HG03039 (cell line): ENCODE results near the gene NFYC.

ENCODE experiments used
- ATAC-seq: cut with Tn5 transposase; IDR thresholded peaks from one replicate; pipeline ENCODE4 v1.9.1; 2021; ENCODE audit warnings: mild to moderate bottlenecking, moderate library complexity; ENCODE audit not compliant: unreplicated experiment

The NFYC gene

DNA sequence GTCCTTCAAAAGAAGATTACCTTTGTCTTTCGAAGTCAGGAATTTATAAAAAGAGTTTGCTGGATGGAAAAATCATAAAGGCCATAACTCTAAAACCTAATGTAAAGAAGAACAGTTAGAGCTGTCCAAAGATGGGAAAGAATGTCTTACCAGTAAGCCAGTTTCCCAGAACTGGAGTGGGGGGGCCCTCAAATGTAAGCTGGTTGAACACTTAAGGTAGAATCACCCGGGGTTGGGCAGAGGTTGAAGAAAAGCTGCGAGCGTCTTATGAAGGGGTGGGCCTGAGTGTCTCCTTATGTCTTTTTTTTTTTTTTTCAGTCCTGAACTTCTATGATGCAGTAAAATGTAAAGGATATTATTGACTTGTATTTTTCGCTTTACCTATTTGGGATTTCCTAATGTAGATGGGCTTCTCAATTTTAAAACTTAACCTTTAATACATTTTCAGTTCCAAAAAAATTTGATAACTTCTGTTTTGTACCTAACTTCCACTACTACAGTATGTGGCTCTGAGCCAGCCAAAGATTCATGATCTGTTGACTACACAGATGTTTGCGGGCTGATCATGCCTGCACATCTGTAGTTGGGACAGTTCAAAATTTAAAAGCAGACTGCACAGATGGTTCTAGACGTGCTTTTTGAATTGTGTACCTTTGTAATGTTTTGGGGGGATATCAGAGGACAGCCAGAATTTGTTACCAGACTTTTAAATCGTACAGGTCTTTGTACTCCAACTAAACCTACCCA, 43.6 kb downstream of the NFYC start:
- ATAC-seq, result no peak

DNA sequence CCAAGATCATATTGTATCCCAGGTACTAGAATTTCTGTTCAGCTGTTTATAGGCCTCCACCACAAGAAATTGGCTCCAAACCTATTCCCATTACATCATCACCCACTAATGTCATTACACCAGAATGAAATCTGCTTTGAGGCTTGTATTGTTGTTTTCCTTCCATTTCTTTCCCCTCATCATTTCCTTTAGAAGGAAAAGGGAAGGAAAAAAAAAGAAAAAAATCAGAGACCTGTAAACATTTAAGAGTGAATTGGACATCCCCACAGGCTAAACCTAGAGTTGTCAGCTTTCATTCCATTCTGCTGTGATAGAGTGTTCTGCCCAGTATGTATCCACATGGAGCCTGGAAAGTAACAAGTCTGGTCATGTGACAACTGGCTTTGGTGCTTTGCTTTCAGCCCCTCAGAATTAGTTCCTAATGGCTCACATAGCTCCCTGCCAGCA, 44.6 kb downstream of the NFYC start:
- ATAC-seq, result no peak

GRCh38 chr1:40738831-40739230, 47.3 kb downstream of the NFYC start:
- no peak for ATAC-seq

- ATAC-seq, result no peak
Measured at GRCh38 chr1:40739455-40740008, 48.0 kb downstream of the NFYC start.

GRCh38 chr1:40740039-40740996, 48.8 kb downstream of the NFYC start:
- no peak for ATAC-seq

DNA sequence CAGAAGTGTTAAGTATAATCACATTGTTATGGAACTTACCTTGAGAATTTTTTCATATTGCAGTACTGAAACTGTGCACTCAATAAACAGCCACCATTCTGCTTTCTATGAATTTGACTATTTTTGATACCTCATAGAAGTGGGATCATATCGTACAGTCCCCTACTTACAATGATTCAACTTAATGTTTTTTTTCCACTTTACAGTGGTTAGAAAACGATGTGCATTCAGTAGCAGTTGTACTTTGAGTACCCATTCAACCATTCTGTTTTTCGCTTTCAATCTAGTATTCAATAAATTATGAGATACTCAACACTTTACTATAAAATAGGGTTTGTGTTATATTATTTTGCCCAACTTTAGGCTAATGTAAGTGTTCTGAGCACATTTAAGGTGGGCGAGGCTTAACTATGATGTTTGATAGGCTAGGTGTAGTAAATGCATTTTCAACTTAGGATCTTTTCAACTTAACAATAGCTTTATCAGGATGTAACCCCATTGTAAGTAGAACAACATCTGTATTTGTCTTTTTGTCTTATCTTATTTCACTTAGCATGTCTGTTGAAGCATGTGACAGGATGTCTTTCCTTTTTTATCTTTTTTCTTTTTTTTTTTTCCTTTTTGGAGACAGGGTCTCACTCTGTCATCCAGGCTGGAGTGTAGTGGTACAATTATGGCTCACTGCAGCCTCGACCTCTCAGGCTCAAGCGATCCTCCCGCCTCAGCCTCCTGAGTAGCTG, 49.7 kb downstream of the NFYC start:
- ATAC-seq, result no peak

DNA sequence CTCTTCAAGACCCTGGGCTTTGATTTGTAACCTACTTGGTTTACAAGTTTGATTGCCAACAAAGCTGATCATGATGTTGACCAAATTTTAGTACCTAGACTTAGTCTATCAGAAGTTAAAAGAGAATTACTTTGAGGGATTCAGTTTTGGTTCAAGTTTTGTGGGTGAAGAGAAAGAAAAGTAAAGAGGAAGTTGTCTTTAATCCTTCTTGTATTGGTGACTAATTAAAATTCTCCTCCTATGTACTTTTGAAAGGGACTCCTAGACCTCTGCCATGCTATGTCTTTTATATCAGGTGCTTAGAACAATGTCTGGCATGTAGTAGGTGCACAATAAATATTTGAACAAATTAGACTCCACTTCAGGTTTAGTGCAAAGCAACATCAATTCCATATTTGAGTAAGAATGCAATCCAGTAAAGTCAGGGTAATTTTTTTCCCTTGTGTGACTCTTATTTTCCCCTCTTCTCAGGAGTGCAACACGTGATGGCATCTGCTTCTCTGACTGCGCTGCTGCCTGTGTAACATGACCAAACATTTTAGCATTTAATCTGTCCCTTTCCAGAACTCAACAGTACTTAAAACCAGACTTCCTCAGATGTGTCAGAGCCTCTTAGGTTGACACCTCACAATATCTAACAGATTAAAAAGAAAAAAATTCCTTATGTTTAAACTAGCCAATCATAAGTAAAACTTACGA, 51.0 kb downstream of the NFYC start:
- ATAC-seq, result no peak

- no peak for ATAC-seq
Measured at GRCh38 chr1:40743452-40743851, 51.9 kb downstream of the NFYC start.

DNA sequence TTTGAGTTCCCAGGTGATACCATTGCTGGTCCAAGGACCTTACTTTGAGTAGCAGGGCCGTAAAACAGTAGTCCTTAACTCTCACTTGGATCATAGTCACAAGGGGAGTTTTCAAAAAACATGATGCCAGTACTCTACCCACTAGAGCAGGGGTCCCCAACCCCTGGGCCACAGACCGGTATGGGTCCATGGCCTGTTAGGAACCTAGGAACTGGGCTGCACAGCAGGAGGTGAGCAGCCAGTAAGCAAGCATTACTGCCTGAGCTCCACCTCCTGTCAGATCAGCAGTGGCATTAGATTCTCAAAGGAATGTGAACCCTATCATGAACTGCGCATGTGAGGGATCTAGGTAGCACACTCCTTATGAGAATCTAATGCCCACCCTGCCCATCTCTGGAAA, 52.4 kb downstream of the NFYC start:
- ATAC-seq, result no peak

DNA sequence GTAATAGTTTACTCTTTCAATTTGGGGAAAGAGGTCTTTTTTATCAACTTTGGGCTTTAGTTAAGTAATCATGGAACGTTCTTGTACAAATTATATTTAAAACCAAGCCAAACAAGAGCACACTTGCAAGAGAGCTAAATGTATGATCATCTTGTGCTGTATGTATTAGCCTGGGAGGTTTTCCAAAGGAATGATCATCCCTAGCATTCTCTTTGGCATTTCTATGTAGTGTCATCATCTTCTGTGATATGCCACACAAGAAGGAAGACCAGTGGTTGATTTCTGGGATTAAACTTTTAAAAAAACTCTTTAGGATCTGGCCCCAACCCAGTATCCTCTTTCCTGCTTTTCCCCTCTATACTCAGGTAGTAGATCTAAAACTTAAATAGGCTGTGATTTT, 53.7 kb downstream of the NFYC start:
- no peak for ATAC-seq

- no peak for ATAC-seq
Measured at GRCh38 chr1:40746344-40747090, 55.0 kb downstream of the NFYC start.

DNA sequence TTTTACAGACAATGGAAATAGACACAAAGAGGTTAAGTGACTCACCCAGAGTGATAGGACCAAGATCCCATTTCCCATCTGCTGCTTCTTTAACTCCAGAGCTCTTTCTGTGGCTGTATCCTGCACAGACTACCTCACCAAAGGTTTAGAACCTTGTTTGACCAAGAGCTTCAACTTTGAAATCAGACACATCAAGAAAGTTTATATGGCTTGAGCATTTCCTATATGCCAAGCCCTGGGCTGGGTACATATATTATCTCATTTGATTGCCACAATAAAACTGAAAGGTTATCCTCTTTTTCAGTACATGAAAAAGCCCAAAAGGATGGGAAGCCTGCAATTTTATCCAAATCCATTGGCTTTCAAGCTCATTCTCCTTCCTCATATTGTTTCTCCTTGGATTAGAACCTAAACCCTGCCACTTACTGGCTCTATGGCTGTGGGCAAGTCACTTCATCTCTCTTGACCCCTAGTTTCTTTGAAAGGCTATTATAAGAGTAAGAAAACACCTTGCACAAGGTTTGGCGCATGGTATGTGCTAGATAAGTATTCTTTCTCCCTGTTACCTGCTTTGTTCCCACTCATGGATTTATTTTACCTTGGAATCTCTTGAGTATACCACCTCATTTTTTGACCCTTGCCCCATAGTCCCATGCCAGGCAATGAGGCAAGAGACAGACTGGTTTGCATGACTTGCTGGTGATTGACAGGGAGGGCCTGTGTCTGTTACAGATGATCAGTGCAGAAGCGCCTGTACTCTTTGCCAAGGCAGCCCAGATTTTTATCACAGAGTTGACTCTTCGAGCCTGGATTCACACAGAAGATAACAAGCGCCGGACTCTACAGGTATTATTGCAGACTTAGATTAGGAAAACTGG, 57.6 kb downstream of the NFYC start:
- no peak for ATAC-seq

DNA sequence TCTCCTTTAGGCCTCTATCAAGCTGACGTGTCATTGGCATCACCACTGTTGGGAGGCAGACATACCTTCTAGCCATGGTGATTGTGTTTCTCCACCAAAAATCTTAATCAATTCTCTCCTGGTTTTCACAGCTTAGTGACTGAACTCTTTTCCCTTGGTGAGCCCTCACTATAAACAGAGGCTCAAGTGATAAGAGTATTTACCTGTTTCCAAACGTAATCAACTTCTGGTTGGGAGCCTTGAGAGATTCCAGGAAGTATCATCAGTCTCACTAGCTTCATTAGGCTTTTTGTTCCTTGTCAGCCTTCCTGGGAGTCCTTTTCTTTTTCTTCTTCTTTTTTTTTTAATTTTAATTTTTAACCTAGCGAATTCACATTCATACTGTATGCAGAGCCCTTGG, 58.3 kb downstream of the NFYC start:
- no peak for ATAC-seq

- ATAC-seq, result no peak
Measured at GRCh38 chr1:40750451-40750908, 59.0 kb downstream of the NFYC start.

- no peak for ATAC-seq
Measured at GRCh38 chr1:40751802-40752201, 60.3 kb downstream of the NFYC start.

DNA sequence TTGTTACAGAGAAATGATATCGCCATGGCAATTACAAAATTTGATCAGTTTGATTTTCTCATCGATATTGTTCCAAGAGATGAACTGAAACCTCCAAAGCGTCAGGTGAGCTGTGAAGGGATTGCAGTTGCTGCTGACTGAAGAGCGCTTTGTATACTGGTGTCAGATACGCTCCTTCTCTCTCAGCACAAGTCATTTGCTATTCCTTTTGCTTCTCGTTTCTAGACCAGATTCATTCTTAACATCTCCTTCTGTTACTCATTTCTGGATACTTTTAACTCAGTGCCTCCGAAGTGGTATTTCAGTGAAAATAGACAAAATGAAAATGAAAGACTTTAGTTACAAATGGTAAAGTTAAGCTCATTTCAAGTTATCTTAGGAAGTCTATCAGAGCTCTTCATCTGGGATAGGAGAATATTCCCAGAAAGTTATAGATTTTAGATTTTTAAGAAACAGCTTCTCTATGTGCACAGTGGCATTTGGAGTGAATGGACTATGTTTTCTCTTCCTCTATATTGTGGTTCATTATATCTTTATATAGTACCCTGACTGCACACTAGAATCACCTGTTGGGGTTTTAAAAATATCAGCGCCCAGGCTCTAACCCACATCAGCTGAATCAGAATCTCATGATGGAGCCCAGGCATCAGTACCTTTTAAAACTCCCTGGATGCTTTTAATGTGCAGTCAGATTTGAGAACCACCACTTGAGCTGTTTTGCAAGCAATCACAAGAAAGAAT, 61.8 kb downstream of the NFYC start:
- ATAC-seq, result no peak

DNA sequence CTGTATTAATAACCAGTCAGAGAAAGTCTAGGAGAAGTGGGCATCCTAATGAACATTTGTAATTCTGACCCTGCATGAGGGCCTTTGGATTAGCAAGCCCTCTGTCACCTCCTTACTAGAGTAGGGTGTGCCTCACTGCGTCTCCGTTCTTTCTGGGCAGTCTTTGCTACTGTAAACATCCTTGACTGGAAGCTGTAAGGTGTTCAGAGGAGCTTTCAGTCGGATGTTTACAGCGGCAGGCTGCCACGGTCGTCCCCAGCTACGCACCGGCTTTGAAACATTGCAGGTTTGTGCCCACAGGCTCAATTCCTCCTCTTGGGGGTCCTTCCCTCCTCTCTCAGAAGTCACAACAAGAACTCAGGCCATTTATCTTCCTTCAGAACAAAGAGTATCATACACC, 62.7 kb downstream of the NFYC start:
- no peak for ATAC-seq

DNA sequence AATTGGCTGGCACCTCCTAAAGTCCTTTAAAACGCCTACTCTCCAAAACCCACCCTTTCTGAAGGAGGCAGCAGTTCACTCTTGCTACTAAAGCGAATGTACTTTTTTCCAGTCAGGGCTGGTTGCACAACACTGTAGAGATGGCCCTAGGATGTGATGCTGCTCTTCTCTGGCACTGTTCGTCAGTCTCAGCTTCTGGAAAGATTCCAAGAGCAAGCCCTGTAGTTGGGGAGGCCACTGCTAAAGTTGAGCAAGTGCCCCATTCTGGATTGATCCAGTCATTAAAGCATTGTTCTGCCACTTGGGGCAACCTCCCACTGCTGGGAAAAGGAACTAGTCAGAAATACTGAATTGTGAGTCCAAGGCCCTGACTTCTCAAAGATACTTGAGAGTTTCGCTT, 63.6 kb downstream of the NFYC start:
- ATAC-seq, result no peak
